ENCODE data around the gene FBP1.

GRCh38 chr9:94681508-94681907 lies 42.2 kb upstream of the FBP1 start:
- no peak for TF ChIP-seq RB1 (IDR thresholded peaks at IDR 0.05; ENCODE audit: borderline replicate concordance)
- no peak for TF ChIP-seq MAX (IDR thresholded peaks at IDR 0.05; ENCODE audit: low read depth, low read length)
- TF ChIP-seq TARDBP (IDR thresholded peaks at IDR 0.05; ENCODE audit: borderline replicate concordance), result no peak
- no peak for TF ChIP-seq NFXL1 (IDR thresholded peaks at IDR 0.05; ENCODE audit: borderline replicate concordance)
- no peak for TF ChIP-seq JUND (IDR thresholded peaks at IDR 0.05; ENCODE audit: low read depth, low read length)
- no peak for TF ChIP-seq USF2 (IDR thresholded peaks at IDR 0.05; ENCODE audit: borderline replicate concordance, low read depth, low read length)
- no peak for TF ChIP-seq LARP7 (IDR thresholded peaks at IDR 0.05)
- no peak for TF ChIP-seq NR2F1 (conservative IDR thresholded peaks at IDR 0.05)
- TF ChIP-seq EZH2 (IDR thresholded peaks at IDR 0.05; ENCODE audit: borderline replicate concordance, control insufficient read depth, low read depth, low read length), result no peak
- TF ChIP-seq FOS (IDR thresholded peaks at IDR 0.05; ENCODE audit: borderline replicate concordance, extremely low read depth, insufficient read length), result no peak
- TF ChIP-seq IRF3 (IDR thresholded peaks at IDR 0.05), result no peak
- TF ChIP-seq CEBPB (IDR thresholded peaks at IDR 0.05; ENCODE audit: borderline replicate concordance in 1 of 2, low read depth in 2 of 2, low read length in 2 of 2), result no peak
- TF ChIP-seq CTCF (IDR thresholded peaks at IDR 0.05 in 2 of 3, conservative IDR thresholded peaks at IDR 0.05 in 1 of 3; ENCODE audit: control insufficient read depth in 2 of 3, extremely low read depth in 1 of 3, insufficient read depth in 1 of 3, low read depth in 3 of 3, low read length in 3 of 3), result peak; percentile 65 to 82 (median 65); a peak in 5 of 6 replicates

All from GM12878 (cell line).